NOMO-1 (cell line): ENCODE measurements around the gene DIAPH3.

Experiments used
- DNase-seq, 2 experiments: peaks; one replicate each; lab custom pipeline; 2025; ENCODE audit not compliant: unreplicated experiment in 2 of 2; lab: John Stamatoyannopoulos, UW

Gene DIAPH3

GRCh38 chr13:59883885-59884284 lies 279.8 kb downstream of the DIAPH3 start:
- DNase-seq: no peak

- no peak for DNase-seq
Observed at GRCh38 chr13:59880468-59880867, 283.3 kb downstream of the DIAPH3 start.

GRCh38 chr13:59879281-59879680 lies 284.4 kb downstream of the DIAPH3 start:
- DNase-seq: no peak

GRCh38 chr13:59877933-59878332 lies 285.8 kb downstream of the DIAPH3 start:
- DNase-seq: no peak

- DNase-seq: no peak
Observed at GRCh38 chr13:59874973-59875372, 288.8 kb downstream of the DIAPH3 start.

- DNase-seq: no peak
Observed at GRCh38 chr13:59873856-59874255, 289.9 kb downstream of the DIAPH3 start.

- no peak for DNase-seq
Observed at GRCh38 chr13:59873309-59873708, 290.4 kb downstream of the DIAPH3 start.

GRCh38 chr13:59867867-59868266 lies 295.9 kb downstream of the DIAPH3 start:
- no peak for DNase-seq

- DNase-seq: no peak
Observed at GRCh38 chr13:59865398-59865797, 298.3 kb downstream of the DIAPH3 start.

GRCh38 chr13:59863621-59864020 lies 300.1 kb downstream of the DIAPH3 start:
- no peak for DNase-seq

GRCh38 chr13:59861676-59862075 lies 302.1 kb downstream of the DIAPH3 start:
- no peak for DNase-seq

- no peak for DNase-seq
Observed at GRCh38 chr13:59856281-59856810, 307.4 kb downstream of the DIAPH3 start.

GRCh38 chr13:59846845-59847620 lies 316.7 kb downstream of the DIAPH3 start:
- no peak for DNase-seq

- no peak for DNase-seq
Observed at GRCh38 chr13:59843040-59843439, 320.7 kb downstream of the DIAPH3 start.

- DNase-seq: no peak
Observed at GRCh38 chr13:59842507-59842906, 321.2 kb downstream of the DIAPH3 start.

- no peak for DNase-seq
Observed at GRCh38 chr13:59839186-59839585, 324.5 kb downstream of the DIAPH3 start.

GRCh38 chr13:59837101-59837500 lies 326.6 kb downstream of the DIAPH3 start:
- DNase-seq: no peak

- no peak for DNase-seq
Observed at GRCh38 chr13:59835569-59835968, 328.2 kb downstream of the DIAPH3 start.

GRCh38 chr13:59834801-59835200 lies 328.9 kb downstream of the DIAPH3 start:
- no peak for DNase-seq

GRCh38 chr13:59829690-59830089 lies 334.0 kb downstream of the DIAPH3 start:
- DNase-seq: no peak

- DNase-seq: no peak
Observed at GRCh38 chr13:59823486-59823885, 340.2 kb downstream of the DIAPH3 start.

GRCh38 chr13:59809564-59809963 lies 354.2 kb downstream of the DIAPH3 start:
- DNase-seq: no peak

- no peak for DNase-seq
Observed at GRCh38 chr13:59806801-59807200, 356.9 kb downstream of the DIAPH3 start.
